Upper lobe of left lung (tissue), 6 donors: ENCODE results near the gene ANKRD65. TPM values are rescaled to one million over a fixed set of nuclear protein-coding genes. Genes with fewer than 3 reads are reported as not detected.

Experiments used
- ATAC-seq, 2 donors: fragments of 200-7000 bp; cut with Tn5 transposase; one replicate each; pipeline ENCODE4 v1.9.1; 2022; ENCODE audit warnings: mild to moderate bottlenecking in 2 of 2, moderate library complexity in 2 of 2; ENCODE audit not compliant: low FRiP score in 2 of 2
- DNase-seq, 2 donors: peaks; one replicate each; pipeline ENCODE4 v3.0.0-alpha.2; 2019 to 2020
- H3K27ac ChIP-seq, 4 donors: fragments of 200-600 bp; sonication (generic); one replicate each; pipeline ENCODE4 v1.5.1; 2016 to 2019
- H3K27me3 ChIP-seq, 4 donors: fragments of 200-600 bp; sonication (generic); one replicate each; pipeline ENCODE4 v1.5.1; 2017 to 2019
- H3K36me3 ChIP-seq, 4 donors: fragments of 200-600 bp; sonication (generic); one replicate each; pipeline ENCODE4 v1.5.1; 2016 to 2019
- H3K4me1 ChIP-seq, 4 donors: fragments of 200-600 bp; sonication (generic); one replicate each; pipeline ENCODE4 v1.5.1; 2018 to 2019
- H3K4me3 ChIP-seq, 4 donors: fragments of 200-600 bp; sonication (generic); one replicate each; pipeline ENCODE4 v1.5.1; 2017 to 2019; ENCODE audit warnings: mild to moderate bottlenecking in 2 of 4, moderate library complexity in 1 of 4
- H3K9me3 ChIP-seq, 4 donors: fragments of 200-600 bp; sonication (generic); one replicate each; pipeline ENCODE4 v1.5.1; 2018 to 2019
- CTCF ChIP-seq, 6 experiments: fragments of 450-650 bp in 4 of 6; fragments of 200-600 bp in 2 of 6; sonication (generic) in 2 of 6; IDR thresholded peaks; one replicate each; pipeline ENCODE4 v1.5.1; 2016 to 2019; ENCODE audit warnings: antibody characterized with exemption in 6 of 6
- EP300 ChIP-seq, 4 donors: sonication (generic); formaldehyde crosslinking; IDR thresholded peaks; one replicate each; pipeline ENCODE4 v1.5.1; 2017; ENCODE audit warnings: antibody characterized with exemption in 4 of 4, control low read depth in 2 of 4
- POLR2A ChIP-seq, 4 donors: fragments of 450-650 bp; IDR thresholded peaks; one replicate each; pipeline ENCODE4 v1.5.1; 2016 to 2017; ENCODE audit warnings: antibody characterized with exemption in 4 of 4, mild to moderate bottlenecking in 2 of 4
- POLR2AphosphoS5 ChIP-seq, 2 donors: sonication (generic); formaldehyde crosslinking; IDR thresholded peaks; one replicate each; pipeline ENCODE4 v1.5.1; 2017; ENCODE audit warnings: antibody characterized with exemption in 2 of 2
- WGBS, 2 donors: methylation state at CpG; one replicate each; pipeline ENCODE4 v1.1.5; 2017 to 2018; 5-methylcytosine and 5-hydroxymethylcytosine counted together
- total RNA-seq, 6 donors: library from RNA; depleted of rRNA in 4 of 6; stranded (reverse); fragments of >200 nt in 4 of 6; gene quantifications; one replicate each; pipeline versions ENCODE4 v1.1.0 to v1.2.1, GENCODE V29; 2016 to 2021
- donor health status: DM: no; HTN: no; CAD: no; lungs with moderate emphysema.
- donor health status: DM: no; HTN: yes; CAD: no; lungs with severe emphysema.

ANKRD65 gene
- total RNA-seq, 6 donors from 2014 or later, result 21.3 to 54.5 (median 34.7) TPM

GRCh38 chr1:1435106-1435903, 14.2 kb upstream of the ANKRD65 start, which contains the start of gene VWA1:
Gene VWA1 (plus strand): TSS chr1:1435690. CDS start chr1:1435749, 59 bp downstream.
- 17 to 82% methylated on average over 6 to 43 of the region's 89 CpGs for WGBS, 2 donors
- Histone ChIP-seq H3K9me3 (no peaks in the 10 kb centered on the region), H3K4me1 (peaks cover 60 to 79% (median 73%) of the 10 kb centered on the region in 4 donors), H3K27ac (peak within 1 kb of the TSS; percentile 87 to 95 (median 92)), H3K36me3 (no peaks in the 10 kb centered on the region), H3K4me3 (peak within 1 kb of the TSS; percentile 32 to 64 (median 56)), H3K27me3 (peaks cover 0 to 7% (median 0%) of the 10 kb centered on the region in 4 donors)
- ATAC-seq, result peak; percentile 2 to 82
- peak in 1 of 4 donors; percentile 69 for TF ChIP-seq POLR2A (IDR thresholded peaks at IDR 0.05)
- no peak for TF ChIP-seq POLR2AphosphoS5 (IDR thresholded peaks at IDR 0.05)
- DNase-seq, result peak; percentile 76 to 96

- no peaks in the 10 kb centered on the region for H3K9me3 ChIP-seq
- no peak for TF ChIP-seq POLR2AphosphoS5 (IDR thresholded peaks at IDR 0.05)
- no peak for TF ChIP-seq EP300 (IDR thresholded peaks at IDR 0.05)
- TF ChIP-seq POLR2A (IDR thresholded peaks at IDR 0.05), result no peak
- no peak for TF ChIP-seq CTCF (IDR thresholded peaks at IDR 0.05)
- H3K27ac ChIP-seq, result peak overlapping the region; percentile 87 to 95 (median 92)
- ATAC-seq (no peak), DNase-seq (no peak)
- H3K4me1 ChIP-seq, result peaks cover 63 to 84% (median 77%) of the 10 kb centered on the region in 4 donors
- H3K36me3 ChIP-seq, result no peaks in the 10 kb centered on the region
- H3K27me3 ChIP-seq, result peaks cover 0 to 7% (median 0%) of the 10 kb centered on the region in 4 donors
- H3K4me3 ChIP-seq, result peak overlapping the region in 3 of 4 donors; percentile 1 to 64 (median 57)
- 56 to 86% methylated on average over 2 to 4 of the region's 4 CpGs for WGBS, 2 donors
Measured at GRCh38 chr1:1434824-1435105, 13.7 kb upstream of the ANKRD65 start.

- Histone ChIP-seq H3K27me3 (peaks cover 0 to 7% (median 0%) of the 10 kb centered on the region in 4 donors), H3K36me3 (no peaks in the 10 kb centered on the region), H3K4me3 (peak overlapping the region in 3 of 4 donors; percentile 1 to 29 (median 24)), H3K9me3 (no peaks in the 10 kb centered on the region), H3K4me1 (peaks cover 67 to 89% (median 82%) of the 10 kb centered on the region in 4 donors), H3K27ac (peak overlapping the region; percentile 87 to 95 (median 92))
- DNase-seq, result peak; percentile 62 to 92
- WGBS, 2 donors, result 0 to 13% methylated on average over 3 to 18 of the region's 32 CpGs
- no peak for TF ChIP-seq EP300 (IDR thresholded peaks at IDR 0.05)
- peak in 1 of 6 experiments; percentile 17 for TF ChIP-seq CTCF (IDR thresholded peaks at IDR 0.05)
- no peak for TF ChIP-seq POLR2AphosphoS5 (IDR thresholded peaks at IDR 0.05)
- no peak for ATAC-seq
Measured at GRCh38 chr1:1434131-1434823, 13.2 kb upstream of the ANKRD65 start.

GRCh38 chr1:1433804-1434130, 12.7 kb upstream of the ANKRD65 start:
- Histone ChIP-seq H3K27me3 (peaks cover 0 to 7% (median 0%) of the 10 kb centered on the region in 4 donors), H3K36me3 (no peaks in the 10 kb centered on the region), H3K4me3 (peak overlapping the region in 3 of 4 donors; percentile 1 to 29 (median 24)), H3K27ac (peak overlapping the region; percentile 87 to 95 (median 92)), H3K9me3 (no peaks in the 10 kb centered on the region), H3K4me1 (peaks cover 67 to 90% (median 82%) of the 10 kb centered on the region in 4 donors)
- 9% methylated on average over 8 of the region's 12 CpGs; no CpG with 5 or more reads in 1 of the 2 donors for WGBS, 2 donors
- ATAC-seq, result peak; percentile 1 to 5
- TF ChIP-seq POLR2AphosphoS5 (IDR thresholded peaks at IDR 0.05), result no peak
- TF ChIP-seq POLR2A (IDR thresholded peaks at IDR 0.05), result no peak
- TF ChIP-seq EP300 (IDR thresholded peaks at IDR 0.05), result peak in 1 of 4 donors; percentile 34
- DNase-seq, result peak in 1 of 2 donors; percentile 58

GRCh38 chr1:1432951-1433803, 12.1 kb upstream of the ANKRD65 start:
- ATAC-seq (peak; percentile 23 to 82), DNase-seq (peak; percentile 94 to 95)
- Histone ChIP-seq H3K27ac (peak overlapping the region; percentile 87 to 95 (median 92)), H3K36me3 (no peaks in the 10 kb centered on the region), H3K4me1 (peaks cover 67 to 87% (median 82%) of the 10 kb centered on the region in 4 donors), H3K9me3 (no peaks in the 10 kb centered on the region), H3K27me3 (peaks cover 0 to 7% (median 0%) of the 10 kb centered on the region in 4 donors), H3K4me3 (peak overlapping the region in 2 of 4 donors; percentile 24 to 29)
- 36 to 41% methylated on average over 26 to 31 of the region's 34 CpGs for WGBS, 2 donors
- TF ChIP-seq POLR2AphosphoS5 (IDR thresholded peaks at IDR 0.05) (peak; percentile 83 to 93), CTCF (IDR thresholded peaks at IDR 0.05) (peak in 1 of 6 experiments; percentile 23), EP300 (IDR thresholded peaks at IDR 0.05) (peak in 3 of 4 donors; percentile 73 to 97 (median 91)), POLR2A (IDR thresholded peaks at IDR 0.05) (peak in 3 of 4 donors; percentile 22 to 79 (median 40))
